GM20431 (cell line): ENCODE results near the gene CPNE5.
"Not testable (repeated sequence)": the region's sequence is repeated elsewhere in the genome, so short reads cannot be mapped to it uniquely, and the experiment has no call there.

Source experiments
- in situ Hi-C: fragments of 300-500 bp; cut with MseI, MboI; formaldehyde crosslinking; loops from one replicate; pipeline ENCODE4 v1.15.0; 2020; ENCODE audit warnings: low sequenced_read_pairs; ENCODE audit not compliant: unreplicated experiment

CPNE5 gene

DNA sequence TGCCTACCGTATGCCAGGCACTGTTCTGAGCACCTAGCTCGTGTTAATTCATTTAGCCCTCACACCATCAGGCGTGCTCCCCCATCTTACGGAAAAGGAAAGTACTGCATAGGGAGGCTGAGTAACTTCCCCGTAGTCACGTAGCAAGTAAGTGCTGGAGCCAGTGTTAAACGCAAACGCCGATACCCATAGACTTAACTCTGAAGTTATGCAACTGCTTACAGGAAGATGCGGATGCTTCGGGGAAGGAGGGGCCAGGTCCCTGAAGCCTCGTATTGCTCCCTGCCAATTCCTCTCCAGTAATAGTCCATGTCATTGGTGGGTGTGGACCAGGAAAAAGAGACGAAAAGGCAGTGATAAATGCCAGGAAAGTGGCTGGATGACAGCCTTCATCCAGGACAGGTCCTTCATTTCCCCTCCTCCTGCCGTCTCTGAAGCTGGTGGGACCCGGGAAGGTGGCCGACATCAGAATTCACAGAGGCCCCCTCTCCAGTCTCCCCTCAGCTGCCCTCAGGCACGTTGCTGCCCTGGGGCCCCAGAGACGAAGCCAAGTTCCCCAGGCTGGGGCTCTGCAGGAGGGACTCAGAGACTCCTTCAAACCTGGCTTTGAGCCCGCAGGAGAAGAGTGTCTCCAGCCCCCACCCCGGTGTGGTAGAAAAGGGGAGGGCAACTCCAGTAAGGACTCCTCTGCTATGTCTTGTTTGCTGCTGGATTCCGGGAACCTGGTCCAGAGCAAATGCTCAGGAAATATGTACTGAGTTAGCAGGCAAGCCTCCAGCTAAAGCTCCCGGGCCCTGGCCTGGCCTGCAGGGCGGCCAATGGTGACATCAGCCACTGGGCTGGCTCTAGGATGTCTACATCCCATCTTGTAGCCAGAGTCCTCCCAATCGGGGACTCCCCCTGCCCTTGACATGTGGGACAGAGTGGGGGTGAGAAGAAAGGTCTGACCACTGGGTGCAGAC, 103.9 kb downstream of the CPNE5 start:
- in situ Hi-C loops = no loop called here

DNA sequence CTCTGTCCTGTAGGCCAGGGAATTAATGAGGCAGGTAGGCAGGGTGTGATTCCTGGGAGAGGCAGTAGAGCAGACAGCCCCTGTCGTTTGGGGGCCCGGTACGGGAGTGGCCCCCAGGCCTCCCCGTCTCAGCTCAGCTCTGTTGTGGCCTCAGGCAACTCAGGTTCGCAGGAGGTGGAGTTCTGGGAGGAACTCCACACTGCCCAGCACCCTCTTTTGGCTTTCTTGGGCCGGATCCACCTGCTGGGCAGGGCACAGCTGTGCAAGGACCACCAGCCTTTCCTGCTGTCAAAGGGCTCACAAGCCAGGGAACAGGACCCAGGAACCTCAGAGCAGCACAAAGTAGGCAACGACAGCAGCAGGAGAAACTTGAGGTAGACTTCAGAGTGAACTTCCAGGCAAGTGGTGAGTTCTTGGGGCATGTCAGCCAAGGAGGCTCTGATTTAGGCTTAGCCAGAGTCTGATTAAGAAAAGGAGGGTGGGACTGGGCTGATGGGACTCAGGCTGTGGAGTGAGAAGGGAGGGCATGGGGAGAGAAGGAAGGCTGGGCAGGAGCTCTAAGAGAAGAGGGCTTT, 104.7 kb downstream of the CPNE5 start:
- in situ Hi-C loops = no loop called here

DNA sequence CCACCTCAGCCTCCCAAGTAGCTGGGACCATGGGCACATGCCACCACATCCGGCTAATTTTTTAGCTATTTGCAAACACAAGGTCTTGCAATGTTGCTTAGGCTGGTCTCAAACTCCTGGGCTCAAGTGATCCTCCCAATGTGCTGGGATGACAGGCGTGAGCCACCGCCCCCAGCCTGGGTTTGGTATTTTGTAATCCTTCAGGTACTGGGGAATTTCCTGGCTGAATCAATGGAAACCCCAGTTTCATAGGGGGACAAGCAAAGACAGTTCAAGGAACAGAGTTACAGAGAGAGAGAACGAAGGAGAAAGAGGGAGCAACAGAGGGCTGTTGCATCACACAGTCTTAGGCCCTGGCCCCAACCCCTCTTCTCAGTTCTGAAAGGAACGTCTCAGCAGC, 105.9 kb downstream of the CPNE5 start:
- in situ Hi-C loops = no loop called here

DNA sequence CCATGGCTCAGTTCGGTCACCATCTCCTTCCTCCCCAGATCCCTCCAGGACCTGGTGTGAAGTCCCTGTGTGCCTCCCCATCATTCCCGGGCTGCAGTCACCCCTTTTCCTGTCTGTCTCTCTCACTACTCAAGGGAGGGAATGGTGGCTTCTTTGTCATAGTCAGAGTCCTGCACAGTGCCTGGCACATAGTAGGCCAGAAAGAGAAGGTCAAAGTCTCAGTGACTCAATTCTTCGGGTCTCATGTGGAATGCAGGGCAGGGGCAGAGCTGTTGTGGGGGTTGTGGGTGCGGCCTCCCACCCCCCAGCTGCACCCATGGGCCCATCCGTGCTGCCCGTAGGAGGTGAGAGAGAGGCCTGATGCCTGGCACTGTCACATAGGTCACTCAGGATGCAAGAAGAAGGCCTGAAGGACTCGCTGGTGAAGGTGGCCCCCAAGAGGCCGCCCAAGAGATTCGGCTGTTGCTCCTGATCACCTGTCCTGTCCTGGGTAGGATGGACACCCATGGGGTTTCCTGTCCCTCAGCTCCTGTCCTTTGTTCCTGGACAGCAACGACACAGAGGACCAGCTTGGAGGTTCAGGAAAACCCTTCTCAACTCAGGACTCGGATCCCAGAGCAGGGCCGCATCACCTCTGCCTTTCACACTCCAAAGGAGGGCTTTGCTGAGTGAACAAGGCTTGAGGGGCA, 107.5 kb downstream of the CPNE5 start:
- in situ Hi-C loops = no loop called here

DNA sequence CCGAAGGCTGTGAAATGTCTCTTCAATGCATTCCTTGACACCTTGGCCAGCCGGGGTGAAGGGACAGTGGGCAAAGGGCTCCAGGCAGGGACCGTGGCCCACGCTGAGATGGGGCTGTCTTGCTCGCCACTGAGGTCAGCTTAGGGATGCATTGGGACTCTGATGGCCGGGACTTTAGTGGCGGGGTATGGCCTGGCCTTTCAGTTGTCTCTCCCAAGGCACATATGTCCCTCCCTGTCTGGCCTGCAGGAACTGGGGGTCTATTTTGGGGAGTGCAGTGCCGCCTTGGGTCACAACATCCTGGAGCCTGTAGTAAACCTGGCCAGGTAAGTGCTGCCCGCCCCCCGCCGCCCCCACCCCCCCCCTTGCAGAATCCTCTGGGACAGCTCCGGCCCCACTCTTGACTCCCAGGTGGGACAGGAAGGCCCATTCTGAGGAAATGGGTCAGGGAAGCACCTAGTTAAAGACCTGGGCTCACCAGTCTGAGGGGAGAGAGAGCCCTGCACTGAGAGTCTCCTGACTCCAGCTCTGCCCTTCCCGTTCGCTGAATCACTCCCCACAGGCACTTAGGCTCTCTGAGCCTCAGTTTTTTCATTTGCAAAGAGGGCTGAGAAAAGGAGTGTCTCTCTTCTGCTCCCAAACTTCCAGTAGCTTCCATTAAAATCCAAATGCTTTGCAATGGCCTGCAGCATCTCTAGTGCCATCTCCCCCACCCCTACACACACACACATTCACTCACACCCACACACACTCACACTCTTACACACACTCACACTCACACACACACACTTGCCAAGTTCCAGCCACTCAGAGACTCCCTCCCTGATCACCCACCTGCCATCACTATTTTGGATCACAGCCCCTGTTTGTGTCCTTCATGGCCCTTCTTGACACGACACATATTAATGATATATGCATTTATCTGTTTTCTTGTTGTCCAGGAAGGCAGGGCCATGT, 108.5 kb downstream of the CPNE5 start:
- in situ Hi-C loops = no loop called here

DNA sequence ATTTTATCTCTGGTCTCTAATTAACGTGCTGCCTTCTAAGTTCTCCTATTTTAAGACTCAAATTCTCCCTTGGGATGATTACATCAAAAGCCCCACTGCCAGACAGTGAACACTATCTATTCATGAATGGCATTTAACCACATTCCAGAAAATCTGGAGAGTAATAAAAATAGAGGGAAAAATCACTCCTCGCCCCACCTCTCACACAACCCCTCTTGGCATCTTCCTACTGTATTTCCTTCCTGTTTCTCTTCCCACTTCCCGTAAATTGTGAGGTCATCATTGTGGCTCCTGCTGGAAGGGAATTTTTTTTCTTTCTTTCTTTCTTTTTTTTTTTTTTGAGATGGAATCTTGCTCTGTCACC, 110.1 kb downstream of the CPNE5 start:
- in situ Hi-C loops = no loop called here

DNA sequence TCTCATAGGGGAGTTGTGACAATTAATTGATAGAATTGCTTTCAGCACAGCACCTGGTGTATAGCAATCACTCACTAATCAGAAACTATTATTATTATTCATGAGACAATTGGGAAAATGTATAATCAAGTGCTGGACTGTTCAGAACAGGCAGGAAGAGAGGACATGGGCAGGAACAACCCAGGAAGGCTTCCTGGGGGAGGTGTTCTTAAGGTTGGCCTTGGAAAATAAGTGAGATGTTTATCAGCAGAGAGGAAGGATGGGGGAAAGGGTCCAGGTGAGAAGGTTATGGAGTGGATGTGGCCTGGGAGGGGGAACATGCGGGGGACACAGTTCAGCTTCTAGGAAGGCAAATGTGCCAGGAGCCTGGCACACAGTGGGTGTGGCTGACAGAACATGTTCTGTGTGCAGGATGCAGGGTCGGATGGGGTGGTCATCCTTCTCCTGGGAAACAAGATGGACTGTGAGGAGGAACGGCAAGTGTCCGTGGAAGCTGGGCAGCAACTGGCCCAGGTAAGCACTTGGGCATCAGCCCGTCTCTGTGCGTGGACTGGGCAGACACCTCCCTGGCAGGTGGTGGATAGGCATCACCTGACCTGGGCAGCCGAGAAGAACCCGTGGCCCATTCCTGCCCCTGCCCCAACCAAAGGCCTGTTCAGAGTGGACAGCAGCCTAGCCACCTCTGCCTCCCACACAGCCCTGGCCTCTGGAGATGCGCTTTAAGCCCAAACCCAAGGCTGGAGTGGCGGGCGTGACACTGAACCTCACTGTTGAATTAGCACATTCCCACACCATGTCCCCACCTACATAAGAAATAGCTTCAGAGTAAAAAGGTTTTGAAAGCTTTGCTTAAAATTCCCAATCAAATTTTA, 110.7 kb downstream of the CPNE5 start:
- in situ Hi-C loops = no loop called here

DNA sequence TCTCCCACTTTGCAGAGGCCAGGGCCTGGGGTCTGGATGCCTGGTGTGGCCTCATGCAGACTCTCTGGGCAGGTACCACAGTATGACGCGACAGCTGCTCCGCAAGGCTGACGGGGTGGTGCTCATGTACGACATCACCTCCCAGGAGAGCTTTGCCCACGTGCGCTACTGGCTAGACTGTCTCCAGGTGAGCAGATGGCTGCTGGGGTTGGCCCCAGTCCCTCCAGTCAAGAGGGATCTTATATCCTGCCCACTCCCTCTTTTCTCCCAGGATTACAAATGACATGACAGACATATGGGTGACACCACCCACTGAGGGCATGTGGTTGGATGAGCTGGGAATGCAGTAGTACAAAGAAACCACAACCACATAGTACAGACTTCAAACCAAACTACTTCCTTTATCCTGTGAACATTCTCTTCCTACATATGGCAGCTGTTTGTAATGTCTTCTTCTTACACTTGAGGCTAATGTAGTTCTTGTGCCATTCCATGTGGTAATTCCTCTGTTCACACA, 111.7 kb downstream of the CPNE5 start:
- in situ Hi-C loops = no loop called here

DNA sequence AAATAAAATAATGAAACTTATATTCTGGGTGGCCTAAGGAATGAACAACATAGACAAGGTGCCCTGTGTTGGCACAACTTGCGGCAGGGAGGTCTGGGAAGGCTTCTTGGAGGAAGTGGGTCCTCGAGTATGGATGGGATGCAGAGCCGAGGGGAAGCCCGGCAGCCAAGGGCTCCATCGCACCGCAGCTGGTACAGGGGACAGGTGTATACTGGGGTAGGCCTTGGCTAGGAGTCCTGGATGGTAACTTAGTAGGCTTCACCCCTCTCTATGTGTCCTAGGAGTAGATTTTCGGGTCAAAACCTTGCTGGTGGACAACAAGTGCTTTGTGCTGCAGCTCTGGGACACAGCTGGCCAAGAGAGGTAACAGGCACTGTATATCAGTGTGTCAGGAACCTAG, 113.7 kb downstream of the CPNE5 start:
- in situ Hi-C loops = no loop called here

DNA sequence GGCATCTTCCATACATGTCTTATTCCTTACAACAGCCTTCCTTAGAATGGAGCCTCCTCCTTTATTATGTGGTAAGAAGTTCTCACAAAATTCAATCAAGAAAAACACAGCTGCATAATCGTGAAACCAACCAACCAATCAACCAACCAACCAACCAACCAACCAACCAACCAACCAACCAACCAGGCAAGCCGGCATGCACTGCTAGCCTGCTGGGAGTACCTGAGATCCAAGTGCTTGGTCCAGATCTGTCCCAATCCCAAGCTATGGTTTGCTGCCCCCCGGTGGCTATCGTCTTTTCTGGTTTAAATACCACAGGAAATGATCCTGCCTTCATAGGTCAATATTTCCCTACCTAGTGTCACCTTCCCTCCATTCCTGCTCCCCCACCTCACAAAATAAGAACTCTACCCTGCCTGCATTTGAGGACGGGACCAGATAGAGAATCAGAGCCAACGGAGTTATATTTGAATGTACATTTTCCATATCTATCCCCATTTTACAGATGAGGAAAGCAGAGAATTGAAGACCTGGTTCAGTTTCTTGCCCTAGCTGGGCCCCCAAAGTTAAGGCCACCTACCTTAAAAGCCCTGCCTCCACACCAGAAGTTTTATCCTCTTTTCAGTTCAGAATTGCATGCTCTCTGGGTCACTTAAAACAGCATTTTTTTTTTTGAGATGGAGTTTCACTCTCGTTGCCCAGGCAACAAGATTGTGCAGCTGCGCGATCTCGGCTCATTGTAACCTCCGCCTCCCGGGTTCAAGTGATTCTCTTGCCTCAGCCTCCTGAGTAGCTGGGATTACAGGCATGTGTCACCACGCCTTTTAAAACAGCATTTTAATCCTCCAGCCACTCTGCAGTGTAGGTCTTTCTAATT, 114.5 kb downstream of the CPNE5 start:
- in situ Hi-C loops = no loop called here

DNA sequence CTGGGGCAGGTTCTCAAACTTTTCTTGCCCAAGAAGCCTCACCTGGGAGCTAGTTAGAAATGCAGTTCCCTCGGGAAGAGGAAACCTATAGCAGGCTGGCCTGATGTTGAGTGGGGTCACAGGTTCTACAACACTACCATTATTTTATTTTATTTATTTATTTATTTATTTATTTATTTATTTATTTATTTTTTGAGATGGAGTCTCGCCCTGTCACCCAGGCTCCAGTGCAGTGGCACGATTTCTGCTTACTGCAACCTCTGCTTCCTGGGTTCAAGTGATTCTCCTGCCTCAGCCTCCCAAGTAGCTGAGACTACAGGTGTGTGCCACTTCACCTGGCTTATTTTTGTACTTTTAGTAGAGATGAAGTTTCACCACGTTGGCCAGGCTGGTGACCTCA, 115.3 kb downstream of the CPNE5 start:
- in situ Hi-C loops = not testable (repeated sequence)

DNA sequence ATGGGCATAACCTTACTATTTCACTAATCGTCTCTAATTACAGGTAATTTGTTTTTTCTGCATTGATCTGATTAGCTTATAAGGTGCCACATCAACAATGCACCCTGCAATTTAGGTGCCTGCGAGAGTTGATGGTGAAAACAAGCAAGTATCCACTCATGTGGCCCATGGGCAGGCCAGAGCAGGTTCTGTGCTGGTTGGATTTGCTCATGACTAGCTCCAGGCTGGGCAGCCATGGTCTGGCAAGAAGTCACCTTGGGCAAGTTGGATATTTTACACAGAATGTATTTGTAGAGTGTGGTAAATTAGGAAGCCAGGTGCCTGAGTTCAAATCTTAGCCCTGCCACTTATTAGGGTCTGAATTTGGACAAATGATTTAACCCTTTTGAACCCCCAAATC, 116.4 kb downstream of the CPNE5 start:
- in situ Hi-C loops = no loop called here

DNA sequence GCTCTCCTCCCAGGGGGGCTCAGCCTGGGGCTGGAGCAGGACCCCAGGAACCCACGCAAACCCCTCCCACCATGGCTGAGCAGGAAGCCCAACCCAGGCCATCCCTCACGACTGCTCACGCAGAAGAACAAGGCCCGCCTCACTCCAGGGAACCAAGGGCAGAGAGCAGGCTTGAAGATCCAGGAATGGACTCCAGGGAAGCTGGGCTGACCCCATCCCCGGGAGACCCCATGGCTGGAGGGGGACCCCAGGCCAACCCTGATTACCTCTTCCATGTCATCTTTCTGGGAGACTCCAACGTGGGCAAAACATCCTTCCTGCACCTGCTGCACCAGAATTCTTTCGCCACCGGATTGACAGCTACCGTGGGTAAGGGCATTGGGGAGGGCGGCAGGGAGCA, 116.9 kb downstream of the CPNE5 start:
- in situ Hi-C loops = no loop called here

DNA sequence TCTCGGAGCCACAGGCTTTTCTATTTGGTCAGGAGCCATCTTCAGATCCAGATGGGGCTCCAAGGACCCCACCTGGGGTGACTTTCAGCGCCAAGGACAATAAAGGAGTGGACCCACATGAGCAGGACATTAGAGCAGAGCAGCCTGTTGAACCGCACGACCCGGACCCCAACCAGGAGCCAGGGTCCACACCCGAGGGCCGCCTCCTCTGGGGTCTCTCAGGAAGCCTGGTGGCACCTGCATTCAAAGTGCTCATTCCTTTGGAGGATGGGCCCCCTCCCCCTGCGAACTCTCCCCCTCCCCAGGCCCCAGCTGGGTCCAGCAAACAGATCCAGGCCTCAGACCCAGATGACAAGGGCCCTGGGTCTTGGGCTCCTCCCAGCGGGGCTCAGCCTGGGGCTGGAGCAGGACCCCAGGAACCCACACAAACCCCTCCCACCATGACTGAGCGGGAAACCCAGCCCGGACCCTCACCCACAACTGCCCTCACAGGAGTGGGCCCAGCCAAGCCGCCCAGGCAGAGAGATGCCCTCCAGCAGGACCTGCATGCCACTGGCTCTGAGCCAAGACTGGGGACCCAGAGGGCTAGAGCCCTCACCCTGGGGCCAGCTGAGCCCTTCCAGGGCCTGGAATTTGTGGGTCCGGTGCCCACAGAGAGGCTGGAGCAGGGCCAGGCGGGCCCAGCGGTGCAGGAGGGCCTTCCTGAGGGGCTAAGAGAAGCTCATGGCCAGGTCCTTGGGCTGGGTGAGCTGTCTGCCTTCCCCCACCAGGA, 117.7 kb downstream of the CPNE5 start:
- in situ Hi-C loops = no loop called here

DNA sequence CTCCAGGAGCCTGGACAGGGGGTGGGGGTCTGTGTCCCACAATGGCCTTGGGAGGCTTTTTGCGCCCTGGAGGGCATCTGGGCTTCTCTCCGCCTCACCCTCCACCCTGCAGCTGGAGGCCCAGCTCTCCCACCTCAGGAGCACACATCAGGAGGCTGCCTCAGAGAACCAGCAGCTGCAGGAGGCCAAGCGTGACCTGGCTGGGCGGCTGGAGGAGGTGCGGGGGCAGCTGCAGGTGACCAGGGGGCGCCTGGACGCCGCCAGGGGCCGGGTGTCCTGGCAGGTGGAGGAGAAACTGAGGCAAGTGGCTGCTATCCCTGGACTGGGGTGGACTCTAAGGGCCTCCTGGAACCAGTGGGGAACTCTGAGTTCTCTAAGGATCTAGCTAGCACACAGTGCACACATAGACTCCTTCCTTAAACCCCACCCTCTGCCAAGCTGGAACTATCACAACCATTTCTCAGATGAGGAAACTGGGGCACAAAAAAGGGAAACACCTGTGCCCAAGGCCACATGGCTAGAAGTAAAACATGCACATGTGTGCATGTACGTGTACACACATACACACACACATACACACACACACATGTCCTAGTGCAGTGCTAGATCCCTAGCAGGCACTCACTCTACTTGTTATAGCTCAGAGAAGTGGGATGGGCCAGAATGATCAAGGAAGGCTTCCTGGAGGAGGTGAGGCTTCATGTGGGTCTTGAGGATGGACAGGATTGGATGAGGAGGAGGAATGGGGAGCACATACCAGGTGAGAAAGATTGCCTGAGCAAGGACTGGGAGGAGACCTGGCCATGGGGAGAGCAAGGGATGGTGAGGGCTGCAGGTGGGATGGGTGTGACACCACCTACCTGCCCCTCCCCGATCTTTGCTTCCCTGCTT, 118.7 kb downstream of the CPNE5 start:
- in situ Hi-C loops = no loop called here

DNA sequence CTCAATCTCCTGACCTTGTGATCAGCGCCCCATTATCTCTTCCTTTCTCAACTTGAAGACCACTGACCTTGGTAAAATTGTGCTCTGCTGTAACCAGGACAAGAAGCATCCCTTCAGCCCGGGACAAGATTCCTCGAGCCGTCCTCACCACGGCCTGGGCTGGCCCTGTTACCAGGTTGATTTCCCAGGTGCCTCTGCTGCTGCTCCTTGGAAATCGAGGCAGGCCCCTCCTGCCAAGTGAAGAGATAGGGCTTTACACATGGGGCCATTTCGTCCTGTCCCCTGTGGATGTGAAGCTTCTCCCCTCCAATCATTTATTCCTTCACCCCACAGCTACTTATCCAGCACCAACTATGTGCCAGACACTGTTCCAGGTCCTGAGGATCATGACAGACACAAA, 120.1 kb downstream of the CPNE5 start:
- in situ Hi-C loops = no loop called here
